HG02885 (cell line): Measurements from ENCODE around the gene FRY.
"Not testable (repeated sequence)": the region's sequence is repeated elsewhere in the genome, so short reads cannot be mapped to it uniquely, and the experiment has no call there.

Source experiments
- ATAC-seq: cut with Tn5 transposase; IDR thresholded peaks from one replicate; pipeline ENCODE4 v1.9.1; 2021; ENCODE audit warnings: mild to moderate bottlenecking; ENCODE audit not compliant: unreplicated experiment, poor library complexity

FRY gene

GRCh38 chr13:32031025-32031814, at the start of gene FRY:
TSS of gene FRY (plus strand) at chr13:32031774. CDS start at chr13:32031796, 22 bp downstream.
- peak; percentile 84 for ATAC-seq

DNA sequence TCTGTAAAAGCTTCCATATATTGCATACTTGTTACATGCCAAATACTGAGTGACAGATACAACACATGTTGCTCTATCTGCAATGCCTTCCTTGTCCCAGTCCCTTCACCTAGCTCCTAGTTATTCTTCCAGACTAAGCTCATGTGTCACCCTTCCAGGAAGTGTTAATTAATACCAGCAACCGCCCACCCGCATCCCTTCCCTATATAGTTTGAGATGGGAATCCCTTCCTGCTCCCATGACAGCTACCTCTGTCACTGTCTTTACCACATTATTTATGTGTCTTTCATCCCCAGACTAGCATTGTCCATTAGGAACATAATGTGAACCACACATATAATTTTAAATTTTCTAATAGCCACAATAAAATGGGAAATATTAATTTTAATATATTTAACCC, 49.5 kb upstream of the FRY start:
- ATAC-seq: no peak

- no peak for ATAC-seq
Measured at GRCh38 chr13:31982540-31982939, 49.0 kb upstream of the FRY start.

- ATAC-seq: not testable (repeated sequence)
Measured at GRCh38 chr13:31983696-31984095, 47.9 kb upstream of the FRY start.

DNA sequence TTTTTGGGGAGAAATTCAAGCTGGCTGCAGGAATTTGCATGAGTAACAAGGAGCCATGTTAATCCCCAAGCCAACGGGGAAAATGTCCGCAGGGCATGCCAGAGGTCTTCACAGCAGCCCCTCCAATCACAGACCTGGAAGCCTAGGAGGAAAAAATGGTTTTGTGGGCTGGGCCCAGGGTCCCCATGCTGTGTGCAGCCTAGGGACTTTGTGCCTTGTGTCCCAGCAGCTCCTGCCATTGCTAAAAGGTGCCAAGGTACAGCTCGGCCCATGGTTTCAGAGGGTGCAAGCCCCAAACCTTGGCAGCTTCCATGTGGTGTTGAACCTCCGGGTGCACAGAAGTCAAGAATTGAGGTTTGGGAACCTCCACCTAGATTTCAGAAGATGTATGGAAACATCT, 47.2 kb upstream of the FRY start:
- ATAC-seq: not testable (repeated sequence)

DNA sequence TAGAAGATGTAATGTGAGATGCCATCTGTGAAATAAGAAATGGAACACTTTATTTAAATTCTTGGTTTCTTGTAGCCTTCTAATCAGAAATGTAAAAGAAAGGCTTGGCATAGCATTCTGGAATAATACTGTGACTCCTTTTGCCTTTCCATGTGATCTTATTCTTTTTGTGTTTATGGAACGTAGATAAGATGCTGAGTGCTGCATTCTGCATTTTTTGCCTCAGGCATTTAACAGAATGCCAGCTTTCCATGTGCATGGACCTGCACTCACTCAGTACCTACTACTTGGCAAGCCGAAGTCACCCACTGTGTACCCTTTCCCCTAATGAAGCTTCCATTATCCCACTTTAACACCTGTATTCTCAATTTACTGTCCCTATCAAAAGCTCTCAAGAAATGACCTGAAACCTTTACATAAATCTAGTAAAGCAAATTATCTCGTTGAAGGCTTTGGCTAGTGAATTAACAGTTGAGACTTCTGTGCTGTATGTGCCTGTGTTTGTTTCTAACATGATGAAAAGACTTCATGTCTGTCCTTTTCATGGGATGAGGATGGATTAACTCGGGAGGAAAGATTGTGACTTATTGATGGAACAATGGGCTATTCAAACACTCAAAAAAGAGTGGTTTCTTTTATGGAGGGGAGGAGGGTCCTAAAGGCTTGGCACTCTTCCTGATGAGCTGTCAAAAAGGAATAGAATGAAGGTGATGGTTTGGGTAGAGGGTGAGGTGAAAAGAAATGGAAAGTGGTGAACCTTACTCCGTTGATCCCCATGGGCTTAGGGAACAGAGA, 44.7 kb upstream of the FRY start:
- ATAC-seq: no peak

DNA sequence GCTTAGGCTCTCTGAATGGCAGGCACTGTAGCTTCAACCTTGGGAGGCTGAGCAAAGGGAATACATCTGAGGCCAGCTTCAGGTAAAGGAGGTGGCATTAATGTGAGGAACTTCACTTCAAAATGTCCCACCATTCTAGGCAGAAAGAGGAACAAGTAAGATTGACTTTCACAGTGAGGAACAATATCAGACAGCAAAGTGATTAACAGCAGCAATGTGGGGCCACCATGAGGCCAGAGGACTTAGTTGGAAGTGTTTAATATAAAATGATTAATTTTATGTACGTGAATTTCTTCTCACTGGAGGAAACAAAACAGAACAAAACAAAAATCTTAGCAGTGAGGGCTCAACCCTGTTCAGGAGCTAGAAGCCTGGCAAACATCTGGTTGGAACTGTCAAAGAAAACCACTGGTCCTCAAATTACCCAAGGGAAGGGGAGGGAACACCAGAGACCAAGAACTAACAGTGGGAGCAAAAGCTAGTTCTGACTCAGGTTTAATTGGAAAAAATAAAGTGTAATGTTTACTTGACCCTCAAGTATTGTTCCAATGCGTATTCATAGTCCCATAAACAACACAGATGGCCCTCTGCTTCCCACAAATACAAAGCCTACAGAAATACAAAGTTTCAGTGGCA, 43.9 kb upstream of the FRY start:
- no peak for ATAC-seq

DNA sequence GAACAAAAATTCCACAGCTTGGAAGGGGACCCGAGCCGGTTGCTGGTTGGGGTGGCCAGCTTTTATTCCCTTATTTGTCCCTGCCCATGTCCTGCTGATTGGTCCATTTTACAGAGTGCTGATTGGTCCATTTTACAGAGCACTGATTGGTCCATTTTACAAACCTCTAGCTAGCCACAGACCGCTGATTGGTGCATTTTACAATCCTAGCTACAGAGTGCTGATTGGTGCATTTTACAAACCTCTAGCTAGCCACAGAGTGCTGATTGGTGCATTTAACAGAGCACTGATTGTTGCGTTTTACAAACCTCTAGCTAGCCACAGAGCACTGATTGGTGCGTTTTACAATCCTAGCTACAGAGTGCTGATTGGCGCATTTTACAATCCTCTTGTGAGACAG, 37.2 kb upstream of the FRY start:
- not testable (repeated sequence) for ATAC-seq

GRCh38 chr13:31996601-31997000, 35.0 kb upstream of the FRY start:
- ATAC-seq: no peak

DNA sequence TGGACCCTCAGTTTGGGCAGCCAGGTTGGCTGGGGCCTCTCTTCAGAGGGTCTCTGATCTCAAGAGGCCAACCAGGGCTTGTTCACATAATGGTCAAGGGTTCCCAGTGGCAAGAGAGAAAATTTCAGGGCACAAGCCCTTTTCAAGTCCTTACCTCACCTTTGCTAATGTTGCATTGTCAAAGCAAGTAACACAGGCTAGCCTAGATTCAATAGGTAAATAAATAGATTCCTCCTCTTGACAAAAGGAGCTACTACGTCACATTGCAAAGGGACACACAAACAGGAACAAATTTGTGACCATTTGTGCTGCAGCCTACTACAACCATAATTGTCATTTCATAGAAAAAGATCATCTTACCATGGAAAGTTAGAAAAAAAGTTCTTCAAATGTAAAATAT, 33.9 kb upstream of the FRY start:
- no peak for ATAC-seq

- no peak for ATAC-seq
Measured at GRCh38 chr13:31998131-31998530, 33.4 kb upstream of the FRY start.

- ATAC-seq: not testable (repeated sequence)
Measured at GRCh38 chr13:32000754-32001153, 30.8 kb upstream of the FRY start.

DNA sequence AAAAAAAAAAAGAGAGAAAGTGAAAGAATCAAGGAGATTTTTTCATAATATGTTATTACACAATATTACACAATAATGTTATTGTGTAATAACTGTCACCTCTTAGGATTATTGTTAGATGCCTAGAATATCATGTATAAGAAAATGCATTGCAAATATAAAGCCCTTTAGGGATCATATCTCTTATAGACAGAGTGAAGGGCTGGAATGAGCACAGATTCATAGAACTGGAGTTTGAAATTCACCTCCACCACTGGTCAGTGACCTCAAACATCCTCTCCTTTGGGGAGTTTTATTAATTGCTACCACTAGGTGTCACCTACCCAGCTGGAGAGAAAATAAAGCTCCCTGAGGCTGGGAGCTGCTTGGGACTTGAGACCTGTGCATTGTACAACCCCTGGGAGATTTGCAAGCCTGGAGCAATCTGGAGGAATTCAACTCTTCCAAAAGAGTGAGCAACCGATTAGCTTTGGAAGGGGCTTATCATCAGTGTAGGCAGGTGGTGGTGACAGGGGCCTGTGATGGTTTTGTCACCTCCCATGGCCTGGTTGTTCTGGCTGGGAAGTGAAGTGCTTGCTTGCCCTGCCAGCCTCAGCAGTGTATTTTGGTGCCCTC, 30.3 kb upstream of the FRY start:
- ATAC-seq: peak; percentile 93

DNA sequence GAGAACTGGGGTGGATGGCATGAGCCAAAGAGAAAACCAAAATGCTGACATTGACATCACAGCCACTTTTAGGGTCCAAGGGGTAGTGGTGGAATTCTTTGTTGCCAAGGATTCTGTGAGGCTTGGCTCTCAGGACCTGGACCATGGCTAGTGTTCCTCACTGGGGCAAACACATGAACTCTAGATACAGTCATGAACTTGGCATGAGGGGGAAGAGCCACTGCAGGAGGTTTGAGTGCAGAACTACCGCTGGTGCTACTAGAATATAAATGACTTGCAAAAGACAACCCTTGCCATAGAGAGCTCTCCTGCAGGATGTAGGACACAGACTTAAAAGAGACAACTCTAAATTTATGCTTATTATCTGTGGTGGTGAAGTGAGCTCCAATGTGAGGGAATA, 29.8 kb upstream of the FRY start:
- no peak for ATAC-seq

- ATAC-seq: no peak
Measured at GRCh38 chr13:32002873-32003272, 28.7 kb upstream of the FRY start.

DNA sequence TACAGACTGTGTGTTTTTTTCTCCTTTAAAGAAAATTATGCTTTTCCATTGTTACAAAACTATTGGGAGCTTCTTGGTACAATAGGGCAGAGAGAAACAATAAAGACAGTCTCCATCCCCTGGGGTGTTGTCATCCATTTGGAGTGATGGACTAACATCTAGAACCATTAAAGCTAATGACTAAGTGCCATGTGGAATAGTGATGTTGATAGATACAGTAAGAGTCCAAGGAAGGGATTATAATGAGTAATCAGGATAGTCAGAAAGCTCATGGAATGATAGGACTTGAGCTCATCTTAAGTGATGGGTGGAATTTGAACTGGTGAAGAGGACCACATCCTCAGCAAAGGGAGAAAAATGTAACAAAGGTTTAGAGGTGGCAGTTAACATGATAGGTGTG, 24.1 kb upstream of the FRY start:
- no peak for ATAC-seq

GRCh38 chr13:32008518-32009175, 22.9 kb upstream of the FRY start:
- no peak for ATAC-seq

GRCh38 chr13:32009362-32009761, 22.2 kb upstream of the FRY start:
- ATAC-seq: no peak

DNA sequence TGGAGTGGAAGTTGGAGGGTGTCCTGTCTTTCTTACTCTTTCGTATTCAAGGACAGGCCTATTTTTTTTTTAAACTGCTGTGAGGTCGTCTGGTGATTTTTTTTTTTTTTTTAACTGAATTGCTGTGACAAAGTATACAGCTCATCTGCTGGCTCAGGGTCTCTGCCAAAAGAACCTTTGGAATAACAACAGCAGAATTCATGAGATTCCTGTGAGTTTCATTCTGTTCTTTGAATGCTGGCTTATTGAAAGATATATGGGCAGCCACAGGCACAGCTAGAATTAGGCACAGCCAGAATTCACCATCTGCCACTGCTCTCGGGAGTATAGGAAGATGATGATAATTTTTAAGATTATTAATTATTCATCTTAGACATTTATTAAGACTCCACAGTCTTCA, 21.4 kb upstream of the FRY start:
- no peak for ATAC-seq

- ATAC-seq: no peak
Measured at GRCh38 chr13:32011971-32012370, 19.6 kb upstream of the FRY start.
